Measurements from ENCODE around the gene PALS1.

Gene PALS1

GRCh38 chr14:67241411-67242167 is at the start of gene PALS1:
TSS of gene PALS1 (plus strand) at chr14:67241435. CDS start at chr14:67279171, 37,736 bp downstream.
- Histone ChIP-seq H3K9ac (ENCODE audit: low read length) (peak within 1 kb of the TSS; percentile 85), H3K9me3 (ENCODE audit: control insufficient read depth, low read length) (no peaks in the 10 kb centered on the region), H3K36me3 (ENCODE audit: control insufficient read depth, insufficient read depth, low read length) (no peaks in the 10 kb centered on the region), H3K4me3 (ENCODE audit: low read length) (peak within 1 kb of the TSS; percentile 40), H3K27me3 (ENCODE audit: control insufficient read depth, insufficient read depth, low read length) (no peaks in the 10 kb centered on the region), H3K4me1 (ENCODE audit: control insufficient read depth, insufficient read depth, low read length) (no peaks in the 10 kb centered on the region)

- H3K27me3 ChIP-seq (ENCODE audit: control insufficient read depth, insufficient read depth, low read length), result no peaks in the 10 kb centered on the region
- H3K9ac ChIP-seq (ENCODE audit: low read length), result no peak overlapping the region
- H3K4me3 ChIP-seq (ENCODE audit: low read length), result no peak overlapping the region
These were observed 49.4 kb upstream of the PALS1 start for GRCh38 chr14:67191768-67192290.

GRCh38 chr14:67192366-67192765 is 48.9 kb upstream of the PALS1 start:
- Histone ChIP-seq H3K27me3 (ENCODE audit: control insufficient read depth, insufficient read depth, low read length) (no peaks in the 10 kb centered on the region), H3K9me3 (ENCODE audit: control insufficient read depth, low read length) (no peaks in the 10 kb centered on the region), H3K4me3 (ENCODE audit: low read length) (no peak overlapping the region), H3K4me1 (ENCODE audit: control insufficient read depth, insufficient read depth, low read length) (peaks cover 4% of the 10 kb centered on the region), H3K9ac (ENCODE audit: low read length) (no peak overlapping the region), H3K36me3 (ENCODE audit: control insufficient read depth, insufficient read depth, low read length) (no peaks in the 10 kb centered on the region)

More at GRCh38 chr14:67191768-67192290, 49.4 kb upstream of the PALS1 start:
- H3K4me1 ChIP-seq (ENCODE audit: control insufficient read depth, insufficient read depth, low read length), result peaks cover 10% of the 10 kb centered on the region
- H3K36me3 ChIP-seq (ENCODE audit: control insufficient read depth, insufficient read depth, low read length), result no peaks in the 10 kb centered on the region
- H3K9me3 ChIP-seq (ENCODE audit: control insufficient read depth, low read length), result no peaks in the 10 kb centered on the region

GRCh38 chr14:67195279-67195678 is 46.0 kb upstream of the PALS1 start:
- Histone ChIP-seq H3K9ac (ENCODE audit: low read length) (no peak overlapping the region), H3K9me3 (ENCODE audit: control insufficient read depth, low read length) (no peaks in the 10 kb centered on the region), H3K4me1 (ENCODE audit: control insufficient read depth, insufficient read depth, low read length) (no peaks in the 10 kb centered on the region), H3K4me3 (ENCODE audit: low read length) (no peak overlapping the region), H3K36me3 (ENCODE audit: control insufficient read depth, insufficient read depth, low read length) (no peaks in the 10 kb centered on the region), H3K27me3 (ENCODE audit: control insufficient read depth, insufficient read depth, low read length) (no peaks in the 10 kb centered on the region)

- Histone ChIP-seq H3K27me3 (ENCODE audit: control insufficient read depth, insufficient read depth, low read length) (no peaks in the 10 kb centered on the region), H3K9me3 (ENCODE audit: control insufficient read depth, low read length) (no peaks in the 10 kb centered on the region), H3K4me1 (ENCODE audit: control insufficient read depth, insufficient read depth, low read length) (no peaks in the 10 kb centered on the region), H3K9ac (ENCODE audit: low read length) (no peak overlapping the region), H3K36me3 (ENCODE audit: control insufficient read depth, insufficient read depth, low read length) (no peaks in the 10 kb centered on the region), H3K4me3 (ENCODE audit: low read length) (no peak overlapping the region)
These were observed 42.2 kb upstream of the PALS1 start for GRCh38 chr14:67199016-67199415.

GRCh38 chr14:67207810-67208209 is 33.4 kb upstream of the PALS1 start:
- Histone ChIP-seq H3K36me3 (ENCODE audit: control insufficient read depth, insufficient read depth, low read length) (no peaks in the 10 kb centered on the region), H3K27me3 (ENCODE audit: control insufficient read depth, insufficient read depth, low read length) (no peaks in the 10 kb centered on the region), H3K4me1 (ENCODE audit: control insufficient read depth, insufficient read depth, low read length) (no peaks in the 10 kb centered on the region), H3K9me3 (ENCODE audit: control insufficient read depth, low read length) (no peaks in the 10 kb centered on the region), H3K4me3 (ENCODE audit: low read length) (no peak overlapping the region), H3K9ac (ENCODE audit: low read length) (no peak overlapping the region)

GRCh38 chr14:67218126-67218525 is 23.1 kb upstream of the PALS1 start:
- H3K9me3 ChIP-seq (ENCODE audit: control insufficient read depth, low read length), result no peaks in the 10 kb centered on the region

GRCh38 chr14:67221248-67221981 is 19.8 kb upstream of the PALS1 start:
- Histone ChIP-seq H3K27me3 (ENCODE audit: control insufficient read depth, insufficient read depth, low read length) (peaks cover 4% of the 10 kb centered on the region), H3K36me3 (ENCODE audit: control insufficient read depth, insufficient read depth, low read length) (no peaks in the 10 kb centered on the region), H3K4me1 (ENCODE audit: control insufficient read depth, insufficient read depth, low read length) (no peaks in the 10 kb centered on the region), H3K9me3 (ENCODE audit: control insufficient read depth, low read length) (no peaks in the 10 kb centered on the region), H3K9ac (ENCODE audit: low read length) (no peak overlapping the region), H3K4me3 (ENCODE audit: low read length) (no peak overlapping the region)

More at GRCh38 chr14:67218126-67218525, 23.1 kb upstream of the PALS1 start:
- Histone ChIP-seq H3K4me1 (ENCODE audit: control insufficient read depth, insufficient read depth, low read length) (no peaks in the 10 kb centered on the region), H3K36me3 (ENCODE audit: control insufficient read depth, insufficient read depth, low read length) (no peaks in the 10 kb centered on the region), H3K27me3 (ENCODE audit: control insufficient read depth, insufficient read depth, low read length) (peaks cover 4% of the 10 kb centered on the region), H3K4me3 (ENCODE audit: low read length) (no peak overlapping the region), H3K9ac (ENCODE audit: low read length) (no peak overlapping the region)

GRCh38 chr14:67221982-67222328 is 19.3 kb upstream of the PALS1 start:
- H3K4me1 ChIP-seq (ENCODE audit: control insufficient read depth, insufficient read depth, low read length), result no peaks in the 10 kb centered on the region
- no peak overlapping the region for H3K4me3 ChIP-seq (ENCODE audit: low read length)
- no peak overlapping the region for H3K9ac ChIP-seq (ENCODE audit: low read length)
- H3K27me3 ChIP-seq (ENCODE audit: control insufficient read depth, insufficient read depth, low read length), result peaks cover 4% of the 10 kb centered on the region
- no peaks in the 10 kb centered on the region for H3K9me3 ChIP-seq (ENCODE audit: control insufficient read depth, low read length)
- H3K36me3 ChIP-seq (ENCODE audit: control insufficient read depth, insufficient read depth, low read length), result no peaks in the 10 kb centered on the region

GRCh38 chr14:67225523-67225922 is 15.7 kb upstream of the PALS1 start:
- H3K4me1 ChIP-seq (ENCODE audit: control insufficient read depth, insufficient read depth, low read length), result no peaks in the 10 kb centered on the region
- no peak overlapping the region for H3K4me3 ChIP-seq (ENCODE audit: low read length)
- H3K9ac ChIP-seq (ENCODE audit: low read length), result no peak overlapping the region
- no peaks in the 10 kb centered on the region for H3K9me3 ChIP-seq (ENCODE audit: control insufficient read depth, low read length)
- H3K27me3 ChIP-seq (ENCODE audit: control insufficient read depth, insufficient read depth, low read length), result no peaks in the 10 kb centered on the region
- H3K36me3 ChIP-seq (ENCODE audit: control insufficient read depth, insufficient read depth, low read length), result no peaks in the 10 kb centered on the region

- H3K9me3 ChIP-seq (ENCODE audit: control insufficient read depth, low read length), result no peaks in the 10 kb centered on the region
- no peak overlapping the region for H3K4me3 ChIP-seq (ENCODE audit: low read length)
- no peak overlapping the region for H3K9ac ChIP-seq (ENCODE audit: low read length)
- H3K36me3 ChIP-seq (ENCODE audit: control insufficient read depth, insufficient read depth, low read length), result no peaks in the 10 kb centered on the region
- no peaks in the 10 kb centered on the region for H3K27me3 ChIP-seq (ENCODE audit: control insufficient read depth, insufficient read depth, low read length)
- no peaks in the 10 kb centered on the region for H3K4me1 ChIP-seq (ENCODE audit: control insufficient read depth, insufficient read depth, low read length)
These were observed 12.8 kb upstream of the PALS1 start for GRCh38 chr14:67228325-67228984.

GRCh38 chr14:67232066-67232465 is 9.2 kb upstream of the PALS1 start:
- H3K9ac ChIP-seq (ENCODE audit: low read length), result no peak overlapping the region
- no peaks in the 10 kb centered on the region for H3K9me3 ChIP-seq (ENCODE audit: control insufficient read depth, low read length)
- H3K4me3 ChIP-seq (ENCODE audit: low read length), result no peak overlapping the region
- H3K36me3 ChIP-seq (ENCODE audit: control insufficient read depth, insufficient read depth, low read length), result no peaks in the 10 kb centered on the region
- H3K4me1 ChIP-seq (ENCODE audit: control insufficient read depth, insufficient read depth, low read length), result no peaks in the 10 kb centered on the region
- H3K27me3 ChIP-seq (ENCODE audit: control insufficient read depth, insufficient read depth, low read length), result no peaks in the 10 kb centered on the region

Data from mucosa of stomach (tissue), 1 donor.